Measurements from ENCODE around the gene ZBTB7B.

GRCh38 chr1:155061381-155062150 is 59.0 kb downstream of the ZBTB7B start:
- peak; percentile 99 for TF ChIP-seq CTCF (conservative IDR thresholded peaks at IDR 0.05)
- no peak for TF ChIP-seq EZH2 (IDR thresholded peaks at IDR 0.05; ENCODE audit: low read depth)

All from PC-9 (cell line).